HG02973 (cell line): Measurements from ENCODE around the gene HINT3.
"Not testable (repeated sequence)": the region's sequence is repeated elsewhere in the genome, so short reads cannot be mapped to it uniquely, and the experiment has no call there.

ENCODE experiments used
- ATAC-seq: cut with Tn5 transposase; IDR thresholded peaks from one replicate; pipeline ENCODE4 v1.9.1; 2021; ENCODE audit warnings: moderate library complexity; ENCODE audit not compliant: unreplicated experiment

The HINT3 gene

GRCh38 chr6:125939026-125939425 is 17.5 kb upstream of the HINT3 start:
- no peak for ATAC-seq

- no peak for ATAC-seq
Measured at GRCh38 chr6:125939791-125940190, 16.8 kb upstream of the HINT3 start.

GRCh38 chr6:125940247-125941041 is 16.1 kb upstream of the HINT3 start:
- no peak for ATAC-seq

- no peak for ATAC-seq
Measured at GRCh38 chr6:125942672-125943527, 13.7 kb upstream of the HINT3 start.

DNA sequence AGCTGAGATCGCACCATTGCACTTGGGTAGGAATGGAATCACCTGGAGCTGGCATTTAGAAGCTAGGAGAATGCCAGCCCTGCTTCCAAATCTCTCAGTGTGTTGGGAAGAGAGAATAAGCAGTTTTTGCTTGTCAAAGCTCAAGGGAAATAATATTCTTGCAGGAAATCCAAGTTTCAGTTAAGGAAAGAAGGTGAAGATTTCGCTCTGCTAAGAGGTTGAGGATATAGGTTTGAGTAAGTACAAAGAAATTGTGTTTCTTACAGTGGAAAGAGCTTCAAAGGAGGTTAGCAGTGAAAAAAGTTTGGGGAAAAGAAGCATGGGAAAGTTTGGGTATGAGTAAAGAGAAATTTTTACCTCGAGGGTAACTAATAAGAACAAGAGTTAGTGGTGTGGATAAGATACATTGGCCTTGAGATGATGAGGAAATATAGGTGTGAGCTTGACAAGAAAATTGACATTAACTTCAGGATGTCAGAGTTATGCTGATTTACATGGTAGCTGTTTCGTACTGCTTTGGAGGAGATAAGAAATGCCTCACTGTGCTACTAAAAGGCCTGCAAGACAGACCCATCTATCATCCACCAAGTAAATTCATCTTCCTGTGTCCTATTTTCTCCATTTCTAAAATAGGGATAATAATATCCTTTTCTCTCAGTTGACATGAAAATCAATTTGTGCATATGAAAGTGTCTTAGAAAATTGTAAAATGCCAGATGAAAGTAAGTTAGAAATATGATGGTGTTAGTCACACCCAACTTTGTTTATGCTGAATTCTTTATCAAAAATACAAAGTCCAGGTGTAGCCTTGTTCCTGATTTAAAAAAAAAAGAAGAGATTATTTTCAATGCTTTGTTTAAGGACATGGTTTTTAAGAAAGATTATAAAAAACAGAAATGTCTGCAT is 12.8 kb upstream of the HINT3 start:
- no peak for ATAC-seq

DNA sequence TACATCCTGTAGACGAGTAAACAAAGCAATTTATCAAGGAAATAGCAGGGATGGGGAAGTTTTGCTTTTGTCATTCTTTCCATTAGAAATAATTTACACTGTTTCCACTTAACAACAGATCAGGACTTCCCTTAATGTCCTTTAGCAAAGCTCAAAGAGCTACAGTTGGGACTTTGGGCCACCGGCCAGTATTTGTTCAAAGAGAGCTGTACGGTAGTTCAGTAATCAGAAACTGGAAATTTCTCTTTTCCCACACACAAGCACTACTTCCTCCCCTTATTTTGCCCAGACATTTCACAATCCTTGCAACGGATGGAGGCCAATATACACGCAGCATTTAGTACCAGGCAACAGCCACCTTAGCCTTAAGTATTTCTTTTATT is 12.1 kb upstream of the HINT3 start:
- no peak for ATAC-seq

- ATAC-seq: no peak
Measured at GRCh38 chr6:125944896-125945295, 11.7 kb upstream of the HINT3 start.

DNA sequence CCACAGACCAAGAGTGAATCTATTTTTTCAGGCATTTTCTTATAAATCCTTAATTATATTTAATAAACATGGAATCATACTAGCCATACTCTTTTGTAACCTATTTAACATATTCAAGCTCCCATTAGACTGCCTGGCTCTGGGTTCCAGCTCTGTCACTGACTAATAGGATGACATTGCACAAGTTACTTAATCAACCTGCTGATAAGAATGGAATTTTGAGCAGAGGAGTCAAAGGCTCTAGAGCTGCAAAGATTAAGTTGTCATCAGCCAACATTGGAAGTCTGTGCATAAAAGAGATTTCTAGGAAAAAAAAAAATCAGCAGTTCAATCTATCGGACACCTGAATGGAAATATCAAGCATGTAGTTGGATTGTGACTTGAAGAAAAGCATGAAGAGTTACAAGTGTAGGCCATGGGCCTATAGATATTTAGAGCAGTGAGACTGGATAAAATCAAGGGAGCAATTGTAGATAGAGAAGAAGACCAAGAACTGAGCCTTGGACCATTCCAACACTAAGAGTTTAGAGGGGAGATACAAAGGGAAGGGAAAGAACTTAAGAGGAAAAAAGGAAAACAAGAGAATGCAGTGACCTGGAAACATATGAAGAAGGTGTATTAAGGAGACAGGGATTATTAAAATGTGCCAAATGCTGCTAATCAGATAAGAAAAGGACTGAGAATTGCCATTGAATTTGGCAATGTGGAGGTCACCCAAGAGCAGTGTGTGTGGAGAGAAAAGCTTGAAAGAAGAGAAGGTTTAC is 11.0 kb upstream of the HINT3 start:
- no peak for ATAC-seq

DNA sequence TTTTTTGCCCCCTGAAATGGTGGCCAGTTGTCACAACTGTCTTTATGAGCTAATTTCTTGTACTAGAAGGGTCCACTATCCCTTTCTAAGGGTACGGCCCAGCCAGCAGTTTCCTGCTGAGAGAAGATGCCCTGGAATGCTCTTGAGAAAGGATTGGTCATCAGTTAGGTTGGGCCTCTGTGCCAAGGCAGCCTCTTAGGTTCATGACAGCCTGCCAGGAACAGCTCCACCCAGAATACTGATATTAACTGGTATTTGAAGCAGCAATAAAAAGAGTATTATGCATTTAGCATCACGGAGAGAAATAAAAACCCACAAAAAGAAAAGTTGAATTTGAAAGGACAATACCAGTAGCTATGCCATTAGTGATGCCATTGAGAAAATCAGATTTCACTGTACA is 9.0 kb upstream of the HINT3 start:
- ATAC-seq: no peak

GRCh38 chr6:125948455-125948854 is 8.1 kb upstream of the HINT3 start:
- no peak for ATAC-seq

DNA sequence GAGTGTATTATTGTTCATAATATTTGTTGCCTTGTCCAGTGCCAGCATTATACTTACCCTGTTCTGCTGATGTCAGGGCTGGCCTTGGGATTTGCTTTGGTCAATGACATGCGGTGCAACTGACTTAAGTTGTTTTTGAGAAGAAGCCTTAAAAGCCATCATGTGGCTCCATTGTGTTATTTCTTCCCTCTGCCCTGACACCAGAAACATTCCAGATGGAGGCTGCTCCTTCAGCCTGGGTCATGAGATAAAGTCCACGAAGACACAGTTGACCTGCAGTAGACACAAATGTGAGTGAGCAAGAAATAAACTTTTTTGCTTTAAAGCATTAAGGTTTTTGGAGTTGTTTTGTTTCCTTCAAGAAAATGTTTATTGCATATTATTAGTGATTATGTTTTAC is 7.5 kb upstream of the HINT3 start:
- no peak for ATAC-seq

GRCh38 chr6:125950293-125950692 is 6.3 kb upstream of the HINT3 start:
- no peak for ATAC-seq

- not testable (repeated sequence) for ATAC-seq
Measured at GRCh38 chr6:125950716-125951115, 5.9 kb upstream of the HINT3 start.

- no peak for ATAC-seq
Measured at GRCh38 chr6:125951323-125951722, 5.2 kb upstream of the HINT3 start.

DNA sequence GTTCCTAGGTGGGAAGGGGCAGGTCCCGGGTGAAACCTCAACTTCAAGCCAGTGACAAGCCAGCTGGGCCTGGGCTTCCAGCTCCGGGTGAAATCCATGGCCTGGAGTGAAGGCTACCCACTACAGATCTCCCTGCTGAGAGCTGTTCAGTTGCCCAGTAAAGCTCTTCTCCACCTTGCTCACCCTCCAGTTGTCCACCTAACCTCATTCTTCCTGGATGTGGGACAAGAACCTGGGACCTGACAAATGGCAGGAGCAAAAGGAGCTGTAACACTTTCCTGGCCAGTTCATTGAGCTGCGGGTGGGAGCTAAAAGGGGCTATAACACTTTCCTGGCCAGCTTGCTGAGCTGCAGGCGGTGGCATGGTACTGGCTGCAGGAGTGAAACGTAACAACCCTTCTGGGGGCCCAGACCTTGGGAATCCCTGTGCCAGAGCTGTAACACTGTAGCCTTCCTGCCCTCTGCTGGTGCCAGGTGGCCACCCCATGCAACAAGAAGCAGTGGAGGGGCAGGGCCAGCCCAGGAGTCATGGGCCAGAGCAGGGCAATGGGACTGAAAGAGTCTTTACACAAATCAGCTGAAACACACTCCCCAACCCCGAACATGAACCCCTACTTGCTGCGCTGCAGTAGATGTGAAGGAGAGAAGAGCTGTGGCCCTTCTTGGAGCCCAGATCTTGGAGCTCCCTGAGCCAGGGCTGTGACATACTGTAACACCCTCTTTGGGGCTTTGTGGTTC is 3.6 kb upstream of the HINT3 start:
- ATAC-seq: no peak

DNA sequence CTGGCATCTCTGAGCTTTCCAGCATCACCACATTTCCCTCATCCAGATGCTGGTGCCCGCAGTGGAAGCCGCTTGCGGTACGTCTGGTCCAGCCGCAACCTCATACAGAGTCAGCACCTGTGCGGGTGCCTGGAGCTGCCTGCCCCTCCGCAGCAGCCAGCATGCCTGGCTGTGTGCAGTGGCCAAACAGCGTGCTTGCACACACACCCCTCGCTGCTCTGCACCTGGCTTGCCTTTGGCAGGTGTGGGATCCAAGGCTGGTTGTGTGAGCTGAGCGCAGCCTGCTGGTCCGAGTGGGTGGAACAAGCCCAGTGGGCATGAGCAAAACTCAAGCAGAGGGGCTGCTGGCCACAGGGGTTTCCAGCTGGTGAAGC is 3.1 kb upstream of the HINT3 start:
- ATAC-seq: no peak

- ATAC-seq: no peak
Measured at GRCh38 chr6:125954735-125955339, 1.7 kb upstream of the HINT3 start.

GRCh38 chr6:125955973-125956372 is 597 bp upstream of the HINT3 start:
- no peak for ATAC-seq

DNA sequence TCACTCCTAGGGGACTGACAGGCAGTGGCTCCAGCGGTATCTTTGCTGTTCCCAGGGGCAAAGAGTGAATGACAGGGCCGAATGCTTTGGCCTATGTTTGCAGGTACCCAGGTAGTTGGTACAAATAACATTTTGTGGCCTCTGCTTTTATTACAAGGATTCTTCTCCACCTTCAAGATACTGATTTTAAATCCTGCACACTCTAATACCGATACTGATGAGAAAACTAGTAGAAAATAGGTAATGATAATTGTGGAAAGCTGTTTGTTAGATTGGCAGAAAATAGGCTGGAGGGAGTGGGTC is 772 bp downstream of the HINT3 start:
- no peak for ATAC-seq

DNA sequence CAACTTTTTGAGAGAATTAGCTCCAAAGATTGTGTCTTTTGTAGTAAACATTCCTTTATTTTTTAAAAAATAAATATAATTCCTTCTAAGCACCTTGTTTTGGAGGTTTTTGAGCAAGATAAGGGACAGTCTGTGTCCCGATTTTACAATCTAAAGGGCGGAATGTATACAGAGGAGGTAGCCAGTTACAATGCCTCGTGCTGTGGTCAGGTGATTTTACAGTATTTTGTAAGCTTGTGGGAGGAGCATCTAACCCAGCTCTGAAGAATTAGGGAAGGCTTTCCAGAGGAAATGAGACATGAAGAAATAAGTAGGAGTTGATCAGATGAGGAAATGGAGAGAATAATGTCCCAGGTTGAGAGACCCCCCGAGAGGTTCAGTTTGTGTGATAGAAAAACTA is 1.3 kb downstream of the HINT3 start:
- no peak for ATAC-seq
